Measurements from ENCODE around the gene BBS9. TPM values are rescaled to one million over a fixed set of nuclear protein-coding genes. Genes with fewer than 3 reads are reported as not detected.

Gene BBS9
- total and polyA plus RNA-seq, 9 of the 15 experiments (the other 6 are each of a cell fraction or from before 2014, with no cell fraction given), result 0.77 to 3.3 (median 2.4) TPM

GRCh38 chr7:33554046-33554445 lies 424.7 kb downstream of the BBS9 start:
- no peaks in the 10 kb centered on the region for H4K20me1 ChIP-seq (replicated peaks; ENCODE audit: control insufficient read depth, insufficient read depth, low read length)
- no peak overlapping the region for H3K27ac ChIP-seq (ENCODE audit: extremely low read depth, low read depth, low read length)
- H3K4me1 ChIP-seq (replicated peaks in 1 of 2; ENCODE audit: control insufficient read depth in 2 of 2, insufficient read depth in 2 of 2, low read length in 2 of 2), result no peaks in the 10 kb centered on the region
- intact Hi-C loops (cut with micrococcal nuclease), result no loop called here
- H3K9ac ChIP-seq (ENCODE audit: insufficient read depth in 1 of 2, low read depth in 2 of 2, low read length in 2 of 2), result no peak overlapping the region
- no peaks in the 10 kb centered on the region for H3K9me3 ChIP-seq (replicated peaks; ENCODE audit: control insufficient read depth, insufficient read depth, low read depth, low read length)
- H3K36me3 ChIP-seq (ENCODE audit: control insufficient read depth, insufficient read depth, low read length), result no peaks in the 10 kb centered on the region
- ChIA-PET POLR2A (no interaction called here), CTCF (ENCODE audit: low intra/inter-chr PET ratio) (no interaction called here)
- no peak for DNase-seq (ENCODE audit: extremely low read depth in 1 of 4, low spot score in 3 of 4)
- ATAC-seq, result no peak
- H3K27me3 ChIP-seq (ENCODE audit: control insufficient read depth in 2 of 2, insufficient read depth in 2 of 2, low read length in 2 of 2), result no peaks in the 10 kb centered on the region
- BruUV-seq (replicated peaks), result no TSS peak
- no peaks in the 10 kb centered on the region for H3K9me1 ChIP-seq (ENCODE audit: control insufficient read depth, insufficient read depth, low read length)
- no peak overlapping the region for H2AFZ ChIP-seq (ENCODE audit: low read depth, low read length)
- TF ChIP-seq ZFX (CRISPR knock-in tag; IDR thresholded peaks at IDR 0.05) (no peak), ZNF318 (IDR thresholded peaks at IDR 0.05; ENCODE audit: borderline replicate concordance in 1 of 2, low read depth in 1 of 2) (no peak), DMBX1 (CRISPR knock-in tag; IDR thresholded peaks at IDR 0.05; ENCODE audit: borderline replicate concordance) (no peak), SIRT6 (IDR thresholded peaks at IDR 0.05; ENCODE audit: low read depth, low read length) (no peak), BRD9 (IDR thresholded peaks at IDR 0.05; ENCODE audit: low read depth, partially characterized antibody) (no peak)
- H3K79me2 ChIP-seq (ENCODE audit: control insufficient read depth, insufficient read depth, low read length), result no peaks in the 10 kb centered on the region
- FAIRE-seq, result no peak
- H3K4me2 ChIP-seq (ENCODE audit: insufficient read depth, low read length), result no peak overlapping the region
- no peak overlapping the region for H3K4me3 ChIP-seq
- 8% methylated on average over 1 of the region's 1 CpG for WGBS (ENCODE audit: insufficient coverage, low coverage, missing lambda C conversion rate)
- in situ Hi-C loops (cut with MboI), result no loop called here

Data from K562 (cell line).